ENCODE measurements around the gene ZNF329. TPM values are rescaled to one million over a fixed set of nuclear protein-coding genes. Genes with fewer than 3 reads are reported as not detected.

ZNF329 gene
- total and polyA plus RNA-seq, 2 of the 8 experiments (the other 6 are each of a cell fraction or from before 2014, with no cell fraction given) = 5.8 to 11.2 TPM

GRCh38 chr19:58154287-58154678 is 3.7 kb upstream of the ZNF329 start:
- peak overlapping the region; percentile 94; the same call in 1 of the 2 replicates for H4K8ac ChIP-seq (ENCODE audit: extremely low read depth, insufficient read depth, low read length)
- peak overlapping the region in 3 of 4 experiments; percentile 76 to 77 (median 76); a peak in 6 of 7 replicates for H3K9ac ChIP-seq (replicated peaks in 1 of 4; ENCODE audit: extremely low read depth in 1 of 4, low read depth in 3 of 4, low read length in 3 of 4)
- peaks cover 0 to 13% of the 10 kb centered on the region in 2 experiments; a peak in 2 of 4 replicates for H3K79me2 ChIP-seq (ENCODE audit: control insufficient read depth in 1 of 2, insufficient read depth in 2 of 2, low read length in 2 of 2)
- no peak overlapping the region for H2AK5ac ChIP-seq (ENCODE audit: low read depth, low read length)
- H3K4me1 ChIP-seq (replicated peaks in 1 of 4; ENCODE audit: control insufficient read depth in 3 of 4, insufficient read depth in 4 of 4, low read length in 3 of 4) = no peaks in the 10 kb centered on the region; a peak in 2 of 7 replicates
- peaks cover 5% of the 10 kb centered on the region; the same call in 1 of the 2 replicates for H3K23me2 ChIP-seq (ENCODE audit: low read depth, low read length)
- no peaks in the 10 kb centered on the region for H3K36me3 ChIP-seq (ENCODE audit: control insufficient read depth in 2 of 4, insufficient read depth in 4 of 4, low read length in 3 of 4)
- no peak overlapping the region for H2BK120ac ChIP-seq (replicated peaks; ENCODE audit: low read depth, low read length)
- 23% methylated on average over 9 of the region's 12 CpGs; no CpG with 5 or more reads in 1 of the 2 experiments for WGBS, 2 experiments (ENCODE audit: extremely low coverage in 1 of 2, insufficient coverage in 1 of 2, insufficient read length in 1 of 2, insufficient replicate concordance in 2 of 2, low coverage in 1 of 2, low lambda C conversion rate in 2 of 2, missing lambda C conversion rate in 1 of 2)
- 0 out of 2 replicates have a peak overlapping the region, but pooled peaks have one; percentile 78 for H2BK5ac ChIP-seq (ENCODE audit: low read depth, low read length)
- no peak overlapping the region for H3K4ac ChIP-seq (replicated peaks; ENCODE audit: insufficient read length, low read depth, low read length)
- TF ChIP-seq SUZ12 (IDR thresholded peaks at IDR 0.05; ENCODE audit: low read length) (no peak), SP1 (IDR thresholded peaks at IDR 0.05; ENCODE audit: low read depth, low read length) (no peak), RAD21 (IDR thresholded peaks at IDR 0.05 in 1 of 2, conservative IDR thresholded peaks at IDR 0.05 in 1 of 2; ENCODE audit: low read depth in 2 of 2, low read length in 2 of 2) (0 out of 4 replicates have a peak, but pooled peaks of 1 of the 2 experiments have one; percentile 3), HDAC2 (IDR thresholded peaks at IDR 0.05; ENCODE audit: borderline replicate concordance in 1 of 2, low read depth in 2 of 2, low read length in 2 of 2) (no peak), SRF (IDR thresholded peaks at IDR 0.05; ENCODE audit: low read depth, low read length) (no peak)
- FAIRE-seq = no peak
- no peak overlapping the region for H2BK12ac ChIP-seq (ENCODE audit: low read depth, low read length)
- H2AFZ ChIP-seq (ENCODE audit: low read length) = no peak overlapping the region
- H3K18ac ChIP-seq (ENCODE audit: extremely low read depth, low read length) = peak overlapping the region; percentile 78
- peak overlapping the region; percentile 53; the same call in 1 of the 2 replicates for H2BK15ac ChIP-seq (ENCODE audit: low read length)
- H3K4me3 ChIP-seq (ENCODE audit: extremely low read depth in 1 of 4, insufficient read depth in 2 of 4, low read depth in 3 of 4, low read length in 4 of 4) = peak overlapping the region; percentile 74 to 91 (median 82)
- POLR2A ChIA-PET (ENCODE audit: partially characterized antibody) = interaction anchor here (0.6 to 2.7 kb wide), 15 partner anchors 10 to 472 kb away, joined by 3 to 12 read pairs (median 4); partner anchors contain the start of genes ZNF135, ZNF154, ZNF814 and ZSCAN18
- H4K20me1 ChIP-seq (replicated peaks in 1 of 2; ENCODE audit: control insufficient read depth in 1 of 2, insufficient read depth in 2 of 2, low read length in 2 of 2) = no peaks in the 10 kb centered on the region
- H3K56ac ChIP-seq (replicated peaks; ENCODE audit: insufficient read length, low read depth, low read length) = peak overlapping the region; percentile 59
- no peak overlapping the region for H2BK20ac ChIP-seq (ENCODE audit: low read length)
- CTCF ChIA-PET (ENCODE audit: partially characterized antibody) = interaction anchor here (0.7 to 3.0 kb wide), 10 partner anchors 23 to 572 kb away, joined by 3 to 12 read pairs (median 3); no protein-coding TSS in a partner anchor
- H3K23ac ChIP-seq (ENCODE audit: insufficient read length) = no peak overlapping the region
- no peaks in the 10 kb centered on the region for H3K27me3 ChIP-seq (replicated peaks in 1 of 4; ENCODE audit: control insufficient read depth in 3 of 4, extremely low read depth in 1 of 4, insufficient read depth in 3 of 4, low read length in 3 of 4)
- no peak overlapping the region for H4K91ac ChIP-seq (replicated peaks; ENCODE audit: insufficient read length, low read length)
- no peak overlapping the region for H4K5ac ChIP-seq (ENCODE audit: insufficient read length, low read depth, low read length)
- peaks cover 8 to 13% of the 10 kb centered on the region in 2 experiments; a peak in 2 of 4 replicates for H3K9me3 ChIP-seq (ENCODE audit: insufficient read depth in 2 of 2, low read depth in 1 of 2, low read length in 1 of 2)
- no peak for DNase-seq (ENCODE audit: low read depth in 1 of 2, low spot score in 2 of 2)
- H3K14ac ChIP-seq (ENCODE audit: insufficient read length) = no peak overlapping the region
- no peaks in the 10 kb centered on the region for H3K79me1 ChIP-seq (ENCODE audit: low read depth, low read length)
- no peak overlapping the region; the same call in 1 of the 2 replicates for H3K27ac ChIP-seq (ENCODE audit: low read depth, low read length)
- H3K4me2 ChIP-seq (ENCODE audit: insufficient read depth in 1 of 2, low read depth in 2 of 2, low read length in 2 of 2) = peak overlapping the region; percentile 85 to 94
